Type B pancreatic cell (in vitro differentiated cells): Measurements from ENCODE around the gene S100A8. TPM values are rescaled to one million over a fixed set of nuclear protein-coding genes. Genes with fewer than 3 reads are reported as not detected.

ENCODE experiments used
- DNase-seq: peaks from one replicate; pipeline ENCODE4 v3.0.0; 2021; ENCODE audit warnings: mixed read lengths; ENCODE audit not compliant: unreplicated experiment; ENCODE audit errors: extremely low spot score
- H3K27ac Mint-ChIP-seq: 2 replicates; pipeline ENCODE4 v1.8.0; 2021; ENCODE audit warnings: mild to moderate bottlenecking, mixed read lengths
- H3K27me3 Mint-ChIP-seq: 2 replicates; pipeline ENCODE4 v1.8.0; 2021; ENCODE audit warnings: mixed read lengths
- H3K36me3 Mint-ChIP-seq: 2 replicates; pipeline ENCODE4 v1.8.0; 2021; ENCODE audit warnings: mixed read lengths
- H3K4me1 Mint-ChIP-seq: one replicate; pipeline ENCODE4 v1.8.0; 2021; ENCODE audit warnings: mixed read lengths; ENCODE audit not compliant: unreplicated experiment
- H3K4me3 Mint-ChIP-seq: 2 replicates; pipeline ENCODE4 v1.8.0; 2021; ENCODE audit warnings: mild to moderate bottlenecking, mixed read lengths
- H3K9me3 Mint-ChIP-seq: 2 replicates; pipeline ENCODE4 v1.8.0; 2021; ENCODE audit warnings: mixed read lengths
- total RNA-seq: library from RNA; stranded (reverse); gene quantifications from 2 replicates; pipeline ENCODE4 v1.2.1, GENCODE V29; 2021; ENCODE audit warnings: low replicate concordance
- TF ChIP-seq, protein P1 (sequence below): fragments of 200-600 bp; sonication (generic); conservative IDR thresholded peaks from 2 replicates; pipeline ENCODE4 v1.5.0; 2021; ENCODE audit warnings: antibody characterized with exemption, mild to moderate bottlenecking

Gene S100A8
- total RNA-seq, 1 donor from 2014 or later = 667 TPM

DNA sequence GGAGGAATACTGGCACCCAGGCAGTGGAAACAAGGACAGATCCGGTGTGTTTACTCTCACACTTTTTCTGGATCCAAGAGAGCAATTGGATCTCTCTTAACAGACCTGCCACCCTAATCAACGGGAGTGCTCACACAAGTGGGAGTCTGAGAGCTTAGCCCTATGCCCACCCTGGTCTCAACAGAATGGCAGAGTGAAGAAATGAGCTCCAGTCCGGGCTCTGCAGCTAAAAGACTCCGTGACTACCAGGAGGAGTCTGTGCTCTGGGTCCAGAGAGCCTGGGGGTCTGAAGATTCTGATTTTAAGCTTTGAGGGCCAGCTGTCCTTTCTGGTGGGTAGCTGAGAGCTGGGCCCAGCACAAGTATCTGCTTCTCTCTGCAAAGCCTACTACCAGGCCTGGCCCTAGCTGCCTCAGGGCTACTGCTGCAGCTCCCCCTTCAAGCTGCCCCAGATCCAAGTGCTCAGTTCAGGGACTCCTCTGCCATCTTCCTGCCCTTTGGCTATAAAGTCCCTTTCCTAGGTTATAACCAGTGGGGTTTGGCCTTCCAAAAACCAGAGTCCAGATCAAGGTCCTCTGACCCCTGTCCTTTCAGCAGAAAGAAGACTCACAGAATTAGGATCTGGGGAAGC is 29.3 kb downstream of the S100A8 start:
- H3K36me3 Mint-ChIP-seq = peaks cover 4% of the 10 kb centered on the region
- no peak for DNase-seq
- H3K4me3 Mint-ChIP-seq = peak overlapping the region; percentile 78
- H3K4me1 Mint-ChIP-seq = peaks cover 5% of the 10 kb centered on the region
- H3K9me3 Mint-ChIP-seq = no peaks in the 10 kb centered on the region
- peaks cover 6% of the 10 kb centered on the region for H3K27me3 Mint-ChIP-seq
- H3K27ac Mint-ChIP-seq = peak overlapping the region; percentile 97
- TF ChIP-seq, protein P1, sequence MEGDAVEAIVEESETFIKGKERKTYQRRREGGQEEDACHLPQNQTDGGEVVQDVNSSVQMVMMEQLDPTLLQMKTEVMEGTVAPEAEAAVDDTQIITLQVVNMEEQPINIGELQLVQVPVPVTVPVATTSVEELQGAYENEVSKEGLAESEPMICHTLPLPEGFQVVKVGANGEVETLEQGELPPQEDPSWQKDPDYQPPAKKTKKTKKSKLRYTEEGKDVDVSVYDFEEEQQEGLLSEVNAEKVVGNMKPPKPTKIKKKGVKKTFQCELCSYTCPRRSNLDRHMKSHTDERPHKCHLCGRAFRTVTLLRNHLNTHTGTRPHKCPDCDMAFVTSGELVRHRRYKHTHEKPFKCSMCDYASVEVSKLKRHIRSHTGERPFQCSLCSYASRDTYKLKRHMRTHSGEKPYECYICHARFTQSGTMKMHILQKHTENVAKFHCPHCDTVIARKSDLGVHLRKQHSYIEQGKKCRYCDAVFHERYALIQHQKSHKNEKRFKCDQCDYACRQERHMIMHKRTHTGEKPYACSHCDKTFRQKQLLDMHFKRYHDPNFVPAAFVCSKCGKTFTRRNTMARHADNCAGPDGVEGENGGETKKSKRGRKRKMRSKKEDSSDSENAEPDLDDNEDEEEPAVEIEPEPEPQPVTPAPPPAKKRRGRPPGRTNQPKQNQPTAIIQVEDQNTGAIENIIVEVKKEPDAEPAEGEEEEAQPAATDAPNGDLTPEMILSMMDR = no peak

- Mint-ChIP-seq H3K27ac (peak overlapping the region; percentile 92), H3K9me3 (no peaks in the 10 kb centered on the region), H3K4me3 (peak overlapping the region; percentile 78), H3K36me3 (peaks cover 4% of the 10 kb centered on the region), H3K27me3 (peaks cover 3% of the 10 kb centered on the region), H3K4me1 (peaks cover 6% of the 10 kb centered on the region)
- DNase-seq = no peak
- TF ChIP-seq, protein P1 = no peak
Measured at GRCh38 chr1:153360592-153361479, 30.0 kb downstream of the S100A8 start.

DNA sequence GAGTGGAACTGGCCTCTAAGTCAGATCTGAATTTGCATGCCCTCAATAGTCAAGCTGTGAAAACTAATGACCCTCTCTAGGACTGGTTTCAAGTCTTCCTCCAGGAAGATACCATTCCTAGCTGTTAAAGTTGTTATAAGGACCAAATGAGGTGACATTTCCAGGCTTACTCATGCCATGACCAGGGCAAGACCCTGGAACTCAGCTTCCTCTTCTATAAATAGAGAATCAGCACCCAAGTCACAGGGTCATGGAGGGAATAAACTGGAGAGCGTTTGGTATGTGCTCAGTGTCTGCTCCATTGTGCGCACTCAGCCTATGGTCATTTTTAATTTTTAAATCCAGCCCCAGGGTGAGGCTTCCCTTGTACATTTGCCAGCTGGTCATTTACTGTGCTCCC is 30.7 kb downstream of the S100A8 start:
- Mint-ChIP-seq H3K9me3 (no peaks in the 10 kb centered on the region), H3K27me3 (no peaks in the 10 kb centered on the region), H3K4me3 (peak overlapping the region; percentile 67), H3K27ac (peak overlapping the region; percentile 84), H3K4me1 (peaks cover 3% of the 10 kb centered on the region), H3K36me3 (peaks cover 4% of the 10 kb centered on the region)
- TF ChIP-seq, protein P1 = no peak
- DNase-seq = no peak

- no peaks in the 10 kb centered on the region for H3K27me3 Mint-ChIP-seq
- H3K27ac Mint-ChIP-seq = no peak overlapping the region
- peaks cover 3% of the 10 kb centered on the region for H3K4me1 Mint-ChIP-seq
- H3K4me3 Mint-ChIP-seq = no peak overlapping the region
- H3K36me3 Mint-ChIP-seq = peaks cover 4% of the 10 kb centered on the region
- TF ChIP-seq, protein P1 = no peak
- DNase-seq = peak; percentile 49
- no peaks in the 10 kb centered on the region for H3K9me3 Mint-ChIP-seq
Measured at GRCh38 chr1:153359241-153359640, 31.6 kb downstream of the S100A8 start.

GRCh38 chr1:153358691-153358975 is 32.2 kb downstream of the S100A8 start:
- TF ChIP-seq, protein P1 = no peak
- H3K4me1 Mint-ChIP-seq = peaks cover 3% of the 10 kb centered on the region
- DNase-seq = peak; percentile 34
- peak overlapping the region; percentile 92 for H3K27ac Mint-ChIP-seq
- H3K36me3 Mint-ChIP-seq = peaks cover 4% of the 10 kb centered on the region
- no peaks in the 10 kb centered on the region for H3K27me3 Mint-ChIP-seq
- H3K9me3 Mint-ChIP-seq = no peaks in the 10 kb centered on the region
- peak overlapping the region; percentile 69 for H3K4me3 Mint-ChIP-seq
